ENCODE measurements around the gene PPP2R5B. TPM values are rescaled to one million over a fixed set of nuclear protein-coding genes. Genes with fewer than 3 reads are reported as not detected.

PPP2R5B gene
- total RNA-seq, 1 experiment from 2014 or later: 30.6 TPM

DNA sequence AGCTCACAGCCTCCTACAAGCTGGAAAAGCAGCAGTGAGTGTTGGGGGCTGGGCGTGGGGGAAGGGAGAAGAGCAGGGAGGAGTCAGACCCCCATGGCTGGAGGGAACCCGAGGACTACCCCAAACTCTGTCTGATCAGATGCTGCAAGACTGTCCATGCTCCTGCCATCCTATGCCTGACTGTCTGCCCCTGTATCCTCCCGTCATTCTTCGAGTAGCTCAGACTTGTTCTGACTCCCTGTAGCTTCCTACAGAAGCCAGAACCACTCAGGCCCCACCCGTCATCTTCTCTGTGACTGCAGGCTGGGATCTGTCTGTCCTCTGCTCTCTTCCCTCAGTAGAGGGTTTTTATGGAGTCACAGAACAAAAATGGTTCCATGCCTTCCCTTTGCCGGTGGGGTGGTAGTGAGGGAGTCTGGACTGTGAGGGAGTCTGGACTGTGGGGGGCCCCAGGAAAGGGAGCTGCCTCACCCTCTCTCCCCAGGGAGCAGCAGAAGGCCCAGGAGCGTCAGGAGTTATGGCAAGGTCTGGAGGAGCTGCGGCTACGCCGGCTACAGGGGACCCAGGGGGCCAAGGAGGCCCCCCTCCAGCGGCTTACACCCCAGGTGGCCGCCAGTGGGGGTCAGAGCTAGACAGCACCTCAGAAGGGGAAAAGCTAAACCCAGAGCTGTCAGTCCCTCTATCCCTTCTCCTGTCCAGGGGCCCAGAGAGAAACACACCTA is 8.9 kb downstream of the PPP2R5B start:
- Histone ChIP-seq H3K9me3 (replicated peaks) (no peaks in the 10 kb centered on the region), H3K4me1 (replicated peaks) (no peaks in the 10 kb centered on the region), H3K4me3 (no peak overlapping the region), H3K27me3 (replicated peaks) (peaks cover 6% of the 10 kb centered on the region; the same call in 1 of the 2 replicates), H3K36me3 (peaks cover 52% of the 10 kb centered on the region), H3K27ac (no peak overlapping the region)
- no peak for DNase-seq (ENCODE audit: low read depth in 1 of 2, low spot score in 2 of 2)

DNA sequence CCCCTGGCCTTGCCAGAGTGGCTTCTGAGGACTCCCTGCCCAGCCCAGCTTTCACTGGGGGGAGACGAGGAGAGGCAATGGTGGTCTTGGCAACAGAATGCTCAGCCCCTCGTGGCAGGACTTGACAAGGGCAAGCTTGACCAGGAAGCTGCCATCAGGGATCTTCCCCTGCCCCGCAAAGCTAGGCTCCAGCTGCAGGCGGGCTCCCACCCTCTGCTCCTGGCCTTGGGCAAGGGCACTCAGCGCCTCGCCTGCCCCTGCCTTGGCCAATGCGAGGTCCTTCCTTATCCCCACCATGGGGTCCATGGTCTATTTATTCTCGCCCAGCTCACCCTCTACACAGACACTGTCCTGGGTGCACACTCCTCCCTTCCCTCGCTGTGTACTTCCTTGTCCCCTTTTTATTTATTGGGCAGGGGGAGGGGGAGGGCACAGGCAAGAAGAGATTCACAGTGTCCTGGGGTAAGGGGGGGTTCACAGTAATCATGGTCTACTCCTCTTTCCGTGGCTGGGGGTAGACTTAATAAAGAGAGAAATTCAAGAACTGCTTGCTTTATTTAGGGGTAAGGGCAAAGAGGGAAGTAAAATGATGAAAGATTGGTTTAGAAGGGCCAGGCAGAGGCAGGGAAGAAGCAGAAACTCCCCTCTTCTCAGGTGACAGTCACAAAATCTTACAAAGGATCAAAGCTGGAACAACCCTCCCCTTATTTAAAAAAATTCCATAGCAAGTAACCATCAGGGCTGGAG is 9.6 kb downstream of the PPP2R5B start:
- H3K27ac ChIP-seq: no peak overlapping the region
- H3K36me3 ChIP-seq: peaks cover 48% of the 10 kb centered on the region
- H3K4me1 ChIP-seq (replicated peaks): no peaks in the 10 kb centered on the region
- H3K27me3 ChIP-seq (replicated peaks): peaks cover 13% of the 10 kb centered on the region
- no peaks in the 10 kb centered on the region for H3K9me3 ChIP-seq (replicated peaks)
- DNase-seq (ENCODE audit: low read depth in 1 of 2, low spot score in 2 of 2): no peak
- no peak overlapping the region for H3K4me3 ChIP-seq

DNA sequence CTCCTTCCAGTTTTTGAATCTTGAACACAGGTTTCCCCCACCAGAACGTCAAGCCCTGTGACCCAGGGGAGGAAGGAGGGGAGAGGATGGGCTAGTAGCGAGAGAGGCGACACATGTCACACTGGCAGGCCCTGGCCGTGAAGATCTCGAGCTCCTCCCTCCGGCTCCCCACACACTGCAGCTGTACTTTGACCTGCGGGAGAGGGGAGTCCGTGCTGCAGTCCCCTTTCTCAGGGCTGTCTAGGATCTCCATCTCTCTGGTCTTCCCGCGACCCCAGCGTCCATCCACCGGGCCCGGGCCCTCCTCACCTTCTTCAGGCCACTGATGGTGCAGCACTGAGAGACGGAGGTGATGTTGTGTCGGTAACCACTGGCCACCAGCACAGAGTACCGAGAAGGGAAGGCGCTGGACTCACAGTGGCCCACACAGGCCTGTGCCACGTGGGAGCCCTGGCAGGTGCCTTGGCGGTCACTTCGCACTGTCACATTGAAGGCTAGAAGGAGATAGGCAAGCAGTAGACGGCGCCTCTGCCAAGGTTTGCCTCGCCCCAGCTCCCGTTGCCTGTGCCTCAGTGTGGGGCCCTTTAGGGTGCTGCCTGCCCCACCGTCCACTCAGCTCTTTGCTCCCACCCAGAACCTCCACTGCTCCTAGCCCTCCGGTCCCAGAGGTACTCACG is 10.3 kb downstream of the PPP2R5B start:
- Histone ChIP-seq H3K4me1 (replicated peaks) (no peaks in the 10 kb centered on the region), H3K36me3 (peaks cover 41% of the 10 kb centered on the region), H3K4me3 (no peak overlapping the region), H3K9me3 (replicated peaks) (no peaks in the 10 kb centered on the region), H3K27me3 (replicated peaks) (peaks cover 19% of the 10 kb centered on the region), H3K27ac (no peak overlapping the region)
- no peak for DNase-seq (ENCODE audit: low read depth in 1 of 2, low spot score in 2 of 2)

DNA sequence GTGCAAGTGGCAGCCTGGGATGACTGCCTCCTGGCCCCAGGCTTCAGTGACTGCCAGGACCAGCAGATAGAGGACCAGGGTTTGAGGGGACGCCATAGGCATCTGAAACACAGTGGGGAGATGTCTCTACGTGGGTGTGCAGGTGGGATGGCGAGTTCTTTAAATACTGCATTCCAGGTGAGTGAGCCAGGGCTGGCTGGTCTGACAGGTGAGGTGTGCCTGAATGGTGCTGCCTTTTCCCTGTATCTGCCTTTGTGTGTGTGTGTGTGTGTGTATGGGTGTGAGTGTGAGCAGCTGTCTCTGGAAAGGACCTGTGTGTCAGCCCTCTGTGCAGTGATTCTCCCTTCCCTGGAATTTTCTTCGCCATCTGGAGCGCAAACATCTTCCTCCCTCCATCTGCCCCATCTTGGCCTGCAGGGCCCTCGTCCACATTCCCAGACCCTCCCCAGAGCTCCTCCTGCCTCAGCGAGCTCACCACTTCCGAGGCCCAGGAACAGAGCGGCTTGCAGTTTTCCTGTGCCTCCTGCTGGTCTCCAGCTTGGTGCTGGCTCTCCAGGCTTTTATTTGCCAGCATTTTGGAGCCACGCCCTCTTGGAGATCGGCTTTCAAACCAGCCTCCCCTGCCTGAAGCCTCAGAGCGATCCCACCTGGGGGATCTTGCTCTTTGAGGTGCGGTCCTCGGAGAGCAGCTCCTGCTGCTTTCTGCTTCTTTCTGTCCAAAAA is 11.0 kb downstream of the PPP2R5B start, which contains the start of gene GPHA2:
Gene GPHA2, minus strand, starts transcription at position 535 of the 723 bp plus-strand sequence. Its CDS starts 433 bp downstream, at position 102.
- no peaks in the 10 kb centered on the region for H3K4me1 ChIP-seq (replicated peaks)
- H3K27ac ChIP-seq: no peak within 1 kb of the TSS
- DNase-seq (ENCODE audit: low read depth in 1 of 2, low spot score in 2 of 2): no peak
- H3K9me3 ChIP-seq (replicated peaks): no peaks in the 10 kb centered on the region
- no peak within 1 kb of the TSS for H3K4me3 ChIP-seq
- H3K27me3 ChIP-seq (replicated peaks): peaks cover 21% of the 10 kb centered on the region
- H3K36me3 ChIP-seq: peaks cover 35% of the 10 kb centered on the region

- Histone ChIP-seq H3K27me3 (replicated peaks) (peaks cover 21% of the 10 kb centered on the region), H3K4me3 (no peak overlapping the region), H3K4me1 (replicated peaks) (no peaks in the 10 kb centered on the region), H3K36me3 (peaks cover 25% of the 10 kb centered on the region), H3K9me3 (replicated peaks) (no peaks in the 10 kb centered on the region), H3K27ac (no peak overlapping the region)
- no peak for DNase-seq (ENCODE audit: low read depth in 1 of 2, low spot score in 2 of 2)
Observed at GRCh38 chr11:64936539-64936938, 12.1 kb downstream of the PPP2R5B start.

GRCh38 chr11:64947208-64947814 is 22.8 kb downstream of the PPP2R5B start:
- DNase-seq (ENCODE audit: low read depth in 1 of 2, low spot score in 2 of 2): no peak
- Histone ChIP-seq H3K4me1 (replicated peaks) (no peaks in the 10 kb centered on the region), H3K27me3 (replicated peaks) (peaks cover 63% of the 10 kb centered on the region), H3K4me3 (no peak overlapping the region), H3K36me3 (no peaks in the 10 kb centered on the region), H3K9me3 (replicated peaks) (no peaks in the 10 kb centered on the region), H3K27ac (no peak overlapping the region)

- no peak overlapping the region for H3K27ac ChIP-seq
- no peak for DNase-seq (ENCODE audit: low read depth in 1 of 2, low spot score in 2 of 2)
- H3K36me3 ChIP-seq: no peaks in the 10 kb centered on the region
- no peaks in the 10 kb centered on the region for H3K9me3 ChIP-seq (replicated peaks)
- no peak overlapping the region for H3K4me3 ChIP-seq
- H3K27me3 ChIP-seq (replicated peaks): peaks cover 67% of the 10 kb centered on the region
- H3K4me1 ChIP-seq (replicated peaks): no peaks in the 10 kb centered on the region
Observed at GRCh38 chr11:64951529-64951928, 27.0 kb downstream of the PPP2R5B start.

- H3K9me3 ChIP-seq (replicated peaks): no peaks in the 10 kb centered on the region
- no peak overlapping the region for H3K27ac ChIP-seq
- no peak overlapping the region for H3K4me3 ChIP-seq
- no peaks in the 10 kb centered on the region for H3K4me1 ChIP-seq (replicated peaks)
- H3K27me3 ChIP-seq (replicated peaks): peaks cover 70% of the 10 kb centered on the region
- no peaks in the 10 kb centered on the region for H3K36me3 ChIP-seq
- DNase-seq (ENCODE audit: low read depth in 1 of 2, low spot score in 2 of 2): no peak
Observed at GRCh38 chr11:64954201-64954600, 29.7 kb downstream of the PPP2R5B start.

- no peaks in the 10 kb centered on the region for H3K4me1 ChIP-seq (replicated peaks)
- no peaks in the 10 kb centered on the region for H3K9me3 ChIP-seq (replicated peaks)
- H3K27ac ChIP-seq: no peak overlapping the region
- no peaks in the 10 kb centered on the region for H3K36me3 ChIP-seq
- H3K4me3 ChIP-seq: no peak overlapping the region
- DNase-seq (ENCODE audit: low read depth in 1 of 2, low spot score in 2 of 2): no peak
- H3K27me3 ChIP-seq (replicated peaks): peaks cover 65% of the 10 kb centered on the region
Observed at GRCh38 chr11:64959498-64959897, 35.0 kb downstream of the PPP2R5B start.

DNA sequence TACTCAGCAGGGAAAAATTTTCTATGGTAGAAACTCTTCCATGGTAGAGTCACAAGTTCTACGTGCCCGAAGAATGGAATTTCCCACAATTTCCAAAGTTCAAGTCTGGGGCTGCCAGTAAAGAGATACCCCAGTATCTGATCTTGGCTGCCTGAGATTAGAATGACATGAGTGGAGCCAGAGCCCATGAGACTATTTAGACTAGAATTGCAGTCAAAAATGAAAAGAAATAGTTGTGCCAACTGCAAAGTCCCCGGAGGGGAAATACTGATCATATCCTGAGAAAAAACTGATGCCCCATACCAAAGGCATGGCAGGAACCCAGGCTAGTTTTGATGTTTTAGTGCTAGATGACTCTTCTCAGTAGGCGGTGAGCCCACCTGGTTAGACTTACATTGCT is 36.2 kb downstream of the PPP2R5B start:
- no peak overlapping the region for H3K27ac ChIP-seq
- peaks cover 63% of the 10 kb centered on the region for H3K27me3 ChIP-seq (replicated peaks)
- no peaks in the 10 kb centered on the region for H3K9me3 ChIP-seq (replicated peaks)
- H3K4me1 ChIP-seq (replicated peaks): no peaks in the 10 kb centered on the region
- no peaks in the 10 kb centered on the region for H3K36me3 ChIP-seq
- no peak for DNase-seq (ENCODE audit: low read depth in 1 of 2, low spot score in 2 of 2)
- H3K4me3 ChIP-seq: no peak overlapping the region

GRCh38 chr11:64963072-64963631 is 38.7 kb downstream of the PPP2R5B start:
- Histone ChIP-seq H3K27ac (no peak overlapping the region), H3K9me3 (replicated peaks) (no peaks in the 10 kb centered on the region), H3K27me3 (replicated peaks) (peaks cover 59% of the 10 kb centered on the region), H3K36me3 (no peaks in the 10 kb centered on the region), H3K4me1 (replicated peaks) (no peaks in the 10 kb centered on the region), H3K4me3 (no peak overlapping the region)
- no peak for DNase-seq (ENCODE audit: low read depth in 1 of 2, low spot score in 2 of 2)

- Histone ChIP-seq H3K36me3 (no peaks in the 10 kb centered on the region), H3K9me3 (replicated peaks) (peaks cover 5% of the 10 kb centered on the region; the same call in 1 of the 2 replicates), H3K27ac (no peak overlapping the region), H3K27me3 (replicated peaks) (peaks cover 49% of the 10 kb centered on the region), H3K4me1 (replicated peaks) (0 out of 2 replicates have a peak, but pooled peaks cover 3% of the 10 kb centered on the region), H3K4me3 (no peak overlapping the region)
- no peak for DNase-seq (ENCODE audit: low read depth in 1 of 2, low spot score in 2 of 2)
Observed at GRCh38 chr11:64967375-64967774, 42.9 kb downstream of the PPP2R5B start.

- no peak overlapping the region for H3K4me3 ChIP-seq
- H3K4me1 ChIP-seq (replicated peaks): 0 out of 2 replicates have a peak, but pooled peaks cover 3% of the 10 kb centered on the region
- H3K27ac ChIP-seq: no peak overlapping the region
- H3K27me3 ChIP-seq (replicated peaks): peaks cover 39% of the 10 kb centered on the region
- no peak for DNase-seq (ENCODE audit: low read depth in 1 of 2, low spot score in 2 of 2)
- H3K9me3 ChIP-seq (replicated peaks): peaks cover 5% of the 10 kb centered on the region; the same call in 1 of the 2 replicates
- H3K36me3 ChIP-seq: no peaks in the 10 kb centered on the region
Observed at GRCh38 chr11:64969209-64969608, 44.7 kb downstream of the PPP2R5B start.
